ENCODE measurements around the gene ERBB3.
A peak's percentile ranks its signal among the peaks of the same experiment; 100 is the strongest.
"Not testable (repeated sequence)": the region's sequence is repeated elsewhere in the genome, so short reads cannot be mapped to it uniquely, and the experiment has no call there.

ERBB3 gene

DNA sequence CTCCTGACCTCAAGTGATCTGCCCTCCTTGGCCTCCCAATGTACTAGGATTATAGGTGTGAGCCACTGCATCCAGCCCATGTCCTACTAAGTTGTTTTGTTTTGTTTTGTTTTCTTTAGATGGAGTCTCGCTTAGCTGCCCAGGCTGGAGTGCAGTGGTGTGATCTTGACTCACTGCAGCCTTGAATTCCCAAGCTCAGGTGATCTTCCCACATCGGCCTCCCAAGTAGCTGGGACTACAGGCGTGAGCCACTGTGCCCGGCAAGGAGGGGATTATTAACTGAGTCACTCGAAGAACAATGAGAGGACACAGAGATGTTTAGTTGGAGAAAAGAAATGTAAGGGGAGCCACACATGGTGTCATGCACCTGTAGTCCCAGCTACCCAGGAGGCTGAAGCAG, 18.0 kb upstream of the ERBB3 start:
- no peak overlapping the region for H3K9ac ChIP-seq (ENCODE audit: insufficient read length, low read depth)
- no peak for DNase-seq (ENCODE audit: low read depth, low spot score)
- H3K9me3 ChIP-seq (ENCODE audit: insufficient read depth, low read length), result no peaks in the 10 kb centered on the region
- no peaks in the 10 kb centered on the region for H3K27me3 ChIP-seq (ENCODE audit: insufficient read depth, insufficient read length)
- H3K4me1 ChIP-seq (ENCODE audit: insufficient read depth, insufficient read length), result no peaks in the 10 kb centered on the region
- no peaks in the 10 kb centered on the region for H3K36me3 ChIP-seq (ENCODE audit: insufficient read depth, insufficient read length, low read length)
- TF ChIP-seq ZNF274 (IDR thresholded peaks at IDR 0.05; ENCODE audit: low read depth, low read length) (no peak), SUZ12 (IDR thresholded peaks at IDR 0.05; ENCODE audit: extremely low read depth, insufficient read depth, insufficient read length) (no peak), YY1 (IDR thresholded peaks at IDR 0.05; ENCODE audit: insufficient read depth, insufficient read length) (no peak)
- H3K4me3 ChIP-seq (ENCODE audit: insufficient read length, low read depth), result no peak overlapping the region

- no peak overlapping the region for H3K4me3 ChIP-seq (ENCODE audit: insufficient read length, low read depth)
- DNase-seq (ENCODE audit: low read depth, low spot score), result no peak
- no peaks in the 10 kb centered on the region for H3K36me3 ChIP-seq (ENCODE audit: insufficient read depth, insufficient read length, low read length)
- H3K9me3 ChIP-seq (ENCODE audit: insufficient read depth, low read length), result no peaks in the 10 kb centered on the region
- no peaks in the 10 kb centered on the region for H3K27me3 ChIP-seq (ENCODE audit: insufficient read depth, insufficient read length)
- H3K9ac ChIP-seq (ENCODE audit: insufficient read length, low read depth), result no peak overlapping the region
- no peaks in the 10 kb centered on the region for H3K4me1 ChIP-seq (ENCODE audit: insufficient read depth, insufficient read length)
- no peak for TF ChIP-seq SUZ12 (IDR thresholded peaks at IDR 0.05; ENCODE audit: extremely low read depth, insufficient read depth, insufficient read length)
- TF ChIP-seq YY1 (IDR thresholded peaks at IDR 0.05; ENCODE audit: insufficient read depth, insufficient read length), result no peak
- no peak for TF ChIP-seq ZNF274 (IDR thresholded peaks at IDR 0.05; ENCODE audit: low read depth, low read length)
These were observed 17.0 kb upstream of the ERBB3 start for GRCh38 chr12:56062996-56063395.

- no peak overlapping the region for H3K9ac ChIP-seq (ENCODE audit: insufficient read length, low read depth)
- H3K9me3 ChIP-seq (ENCODE audit: insufficient read depth, low read length), result peaks cover under 1% of the 10 kb centered on the region; the same call in 1 of the 2 replicates
- no peak overlapping the region for H3K4me3 ChIP-seq (ENCODE audit: insufficient read length, low read depth)
- no peak for DNase-seq (ENCODE audit: low read depth, low spot score)
- no peaks in the 10 kb centered on the region for H3K36me3 ChIP-seq (ENCODE audit: insufficient read depth, insufficient read length, low read length)
- no peaks in the 10 kb centered on the region for H3K27me3 ChIP-seq (ENCODE audit: insufficient read depth, insufficient read length)
- no peak for TF ChIP-seq ZNF274 (IDR thresholded peaks at IDR 0.05; ENCODE audit: low read depth, low read length)
- H3K4me1 ChIP-seq (ENCODE audit: insufficient read depth, insufficient read length), result no peaks in the 10 kb centered on the region
These were observed 8.3 kb upstream of the ERBB3 start for GRCh38 chr12:56071648-56072047.

- Histone ChIP-seq H3K4me1 (ENCODE audit: insufficient read depth, insufficient read length) (no peaks in the 10 kb centered on the region), H3K9me3 (ENCODE audit: insufficient read depth, low read length) (peaks cover 6% of the 10 kb centered on the region; the same call in 1 of the 2 replicates), H3K27me3 (ENCODE audit: insufficient read depth, insufficient read length) (no peaks in the 10 kb centered on the region), H3K9ac (ENCODE audit: insufficient read length, low read depth) (no peak overlapping the region), H3K4me3 (ENCODE audit: insufficient read length, low read depth) (no peak overlapping the region), H3K36me3 (ENCODE audit: insufficient read depth, insufficient read length, low read length) (no peaks in the 10 kb centered on the region)
- DNase-seq (ENCODE audit: low read depth, low spot score), result no peak
- TF ChIP-seq ZNF274 (IDR thresholded peaks at IDR 0.05; ENCODE audit: low read depth, low read length), result no peak
- TF ChIP-seq SUZ12 (IDR thresholded peaks at IDR 0.05; ENCODE audit: extremely low read depth, insufficient read depth, insufficient read length), result no peak
- no peak for TF ChIP-seq YY1 (IDR thresholded peaks at IDR 0.05; ENCODE audit: insufficient read depth, insufficient read length)
These were observed 5.6 kb upstream of the ERBB3 start for GRCh38 chr12:56074396-56074795.

DNA sequence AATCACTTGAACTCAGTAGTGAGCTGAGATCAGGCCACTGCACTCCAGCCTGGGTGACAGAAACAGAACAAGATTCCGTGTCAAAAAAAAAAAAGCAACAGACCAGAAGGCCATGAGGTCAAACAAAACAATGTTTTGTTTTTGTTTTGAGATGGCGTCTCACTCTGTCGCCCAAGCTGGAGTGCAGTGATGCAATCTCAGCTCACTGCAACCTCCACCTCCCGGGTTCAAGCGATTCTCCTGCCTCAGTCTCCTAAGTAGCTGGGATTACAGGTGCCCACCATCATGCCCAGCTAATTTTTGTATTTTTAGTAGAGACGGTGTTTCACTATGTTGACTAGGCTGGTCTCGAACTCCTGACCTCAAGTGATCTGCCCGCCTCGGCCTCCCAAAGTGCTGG, 2.0 kb upstream of the ERBB3 start:
- peaks cover 10% of the 10 kb centered on the region for H3K4me1 ChIP-seq (ENCODE audit: insufficient read depth, insufficient read length)
- H3K9me3 ChIP-seq (ENCODE audit: insufficient read depth, low read length); DNase-seq (ENCODE audit: low read depth, low spot score); H3K27me3 ChIP-seq (ENCODE audit: insufficient read depth, insufficient read length); H3K4me3 ChIP-seq (ENCODE audit: insufficient read length, low read depth); H3K9ac ChIP-seq (ENCODE audit: insufficient read length, low read depth); H3K36me3 ChIP-seq (ENCODE audit: insufficient read depth, insufficient read length, low read length): not testable (repeated sequence)

- no peak for DNase-seq (ENCODE audit: low read depth, low spot score)
- H3K4me1 ChIP-seq (ENCODE audit: insufficient read depth, insufficient read length), result peaks cover 10% of the 10 kb centered on the region
- no peaks in the 10 kb centered on the region for H3K27me3 ChIP-seq (ENCODE audit: insufficient read depth, insufficient read length)
- no peak overlapping the region for H3K9ac ChIP-seq (ENCODE audit: insufficient read length, low read depth)
- TF ChIP-seq YY1 (IDR thresholded peaks at IDR 0.05; ENCODE audit: insufficient read depth, insufficient read length), result no peak
- TF ChIP-seq SUZ12 (IDR thresholded peaks at IDR 0.05; ENCODE audit: extremely low read depth, insufficient read depth, insufficient read length), result no peak
- no peaks in the 10 kb centered on the region for H3K36me3 ChIP-seq (ENCODE audit: insufficient read depth, insufficient read length, low read length)
- H3K9me3 ChIP-seq (ENCODE audit: insufficient read depth, low read length), result peaks cover 6% of the 10 kb centered on the region; the same call in 1 of the 2 replicates
- no peak overlapping the region for H3K4me3 ChIP-seq (ENCODE audit: insufficient read length, low read depth)
These were observed 1.5 kb upstream of the ERBB3 start for GRCh38 chr12:56078427-56078826.

DNA sequence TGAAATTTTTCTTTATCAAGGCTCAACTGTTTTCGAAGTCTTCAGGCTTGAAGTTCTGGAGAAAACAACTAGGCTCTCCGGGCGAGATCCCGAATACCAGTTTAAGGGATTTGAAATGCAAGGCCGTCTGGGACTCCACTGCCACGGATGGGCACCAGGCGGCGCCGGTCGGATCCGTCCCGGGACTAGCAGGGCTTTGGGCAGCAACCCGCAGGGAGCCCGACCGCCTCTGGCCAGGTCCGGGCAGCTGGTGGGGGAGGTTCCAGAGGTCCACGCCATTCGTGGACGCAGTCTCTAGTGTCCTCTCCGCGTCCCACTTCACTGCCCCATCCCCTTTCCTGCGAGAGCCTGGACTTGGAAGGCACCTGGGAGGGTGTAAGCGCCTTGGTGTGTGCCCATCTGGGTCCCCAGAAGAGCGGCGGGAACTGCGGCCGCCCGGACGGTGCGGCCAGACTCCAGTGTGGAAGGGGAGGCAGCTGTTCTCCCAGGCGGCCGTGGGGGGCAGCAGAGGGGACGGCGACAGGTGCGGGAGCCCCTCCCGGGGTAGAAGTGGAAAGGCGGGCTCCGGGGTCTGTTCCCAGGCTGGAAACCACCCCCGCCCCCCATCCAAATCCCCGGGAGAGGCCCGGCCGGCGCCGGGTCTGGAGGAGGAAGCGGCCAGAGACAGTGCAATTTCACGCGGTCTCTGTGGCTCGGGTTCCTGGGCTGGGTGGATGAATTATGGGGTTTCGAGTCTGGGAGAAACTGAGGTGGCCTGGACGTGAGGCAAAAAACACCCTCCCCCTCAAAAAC, 838 bp upstream of the ERBB3 start:
- H3K36me3 ChIP-seq (ENCODE audit: insufficient read depth, insufficient read length, low read length), result no peaks in the 10 kb centered on the region
- TF ChIP-seq SUZ12 (IDR thresholded peaks at IDR 0.05; ENCODE audit: extremely low read depth, insufficient read depth, insufficient read length), result no peak
- no peak for TF ChIP-seq YY1 (IDR thresholded peaks at IDR 0.05; ENCODE audit: insufficient read depth, insufficient read length)
- TF ChIP-seq ZNF274 (IDR thresholded peaks at IDR 0.05; ENCODE audit: low read depth, low read length), result no peak
- H3K9ac ChIP-seq (ENCODE audit: insufficient read length, low read depth), result peak overlapping the region; percentile 98
- H3K9me3 ChIP-seq (ENCODE audit: insufficient read depth, low read length), result peaks cover 6% of the 10 kb centered on the region; the same call in 1 of the 2 replicates
- H3K27me3 ChIP-seq (ENCODE audit: insufficient read depth, insufficient read length), result no peaks in the 10 kb centered on the region
- peaks cover 10% of the 10 kb centered on the region for H3K4me1 ChIP-seq (ENCODE audit: insufficient read depth, insufficient read length)
- H3K4me3 ChIP-seq (ENCODE audit: insufficient read length, low read depth), result peak overlapping the region; percentile 91
- DNase-seq (ENCODE audit: low read depth, low spot score), result peak; percentile 83

All from NT2/D1 (cell line).